ENCODE data around the gene FOXL2. TPM values are rescaled to one million over a fixed set of nuclear protein-coding genes. Genes with fewer than 3 reads are reported as not detected.

Gene FOXL2
- total and polyA plus RNA-seq, 2 of the 13 experiments (the other 11 are each of a cell fraction or from before 2014, with no cell fraction given): not detected

- TF ChIP-seq SMC3 (IDR thresholded peaks at IDR 0.05; ENCODE audit: low read length) (peak; percentile 56; the same call in 1 of the 2 replicates), KAT8 (CRISPR knock-in tag; IDR thresholded peaks at IDR 0.05) (peak; percentile 46), PHF21A (CRISPR knock-in tag; IDR thresholded peaks at IDR 0.05) (0 out of 2 replicates have a peak, but pooled peaks have one; percentile 48), SOX13 (IDR thresholded peaks at IDR 0.05) (no peak), SOX13 (CRISPR knock-in tag; conservative IDR thresholded peaks at IDR 0.05 in 1 of 2, IDR thresholded peaks at IDR 0.05 in 1 of 2) (no peak), HMGA1 (CRISPR knock-in tag; conservative IDR thresholded peaks at IDR 0.05) (no peak), ZNF160 (CRISPR knock-in tag; IDR thresholded peaks at IDR 0.05) (no peak), MIER2 (CRISPR knock-in tag; IDR thresholded peaks at IDR 0.05) (no peak), KDM5A (IDR thresholded peaks at IDR 0.05; ENCODE audit: borderline replicate concordance, low read length) (peak; percentile 54; the same call in 1 of the 2 replicates), STAG1 (CRISPR knock-in tag; IDR thresholded peaks at IDR 0.05) (peak; percentile 90), MAFF (IDR thresholded peaks at IDR 0.05; ENCODE audit: low read depth, low read length) (no peak), ZSCAN5A (CRISPR knock-in tag; IDR thresholded peaks at IDR 0.05; ENCODE audit: borderline replicate concordance) (no peak), ZNF703 (CRISPR knock-in tag; IDR thresholded peaks at IDR 0.05; ENCODE audit: borderline replicate concordance) (no peak), STAT6 (CRISPR knock-in tag; IDR thresholded peaks at IDR 0.05; ENCODE audit: borderline replicate concordance) (no peak; the same call in 1 of the 2 replicates), ZNF33A (CRISPR knock-in tag; IDR thresholded peaks at IDR 0.05; ENCODE audit: borderline replicate concordance) (no peak), ZNF644 (CRISPR knock-in tag; IDR thresholded peaks at IDR 0.05; ENCODE audit: low read depth) (no peak), E2F1 (CRISPR knock-in tag; IDR thresholded peaks at IDR 0.05) (no peak), CSRNP1 (CRISPR knock-in tag; IDR thresholded peaks at IDR 0.05) (no peak; the same call in 1 of the 2 replicates)
Measured at GRCh38 chr3:138915503-138916498, 31.1 kb downstream of the FOXL2 start (continued).
